Aorta (tissue), 5 donors: ENCODE data around the gene DPYSL4. TPM values are rescaled to one million over a fixed set of nuclear protein-coding genes. Genes with fewer than 3 reads are reported as not detected.

Experiments used
- ATAC-seq: fragments of 200-7000 bp; cut with Tn5 transposase; one replicate; pipeline ENCODE4 v1.9.1; 2022; ENCODE audit warnings: moderate library complexity; ENCODE audit not compliant: low FRiP score
- DNase-seq, 2 donors: peaks; one replicate each; pipeline ENCODE4 v3.0.0-alpha.2; 2020
- H3K27ac ChIP-seq, 2 donors: one replicate each; pipeline ENCODE4 v1.5.1; 2013; ENCODE audit warnings: low read length in 2 of 2, mild to moderate bottlenecking in 2 of 2, moderate library complexity in 2 of 2, control low read depth in 1 of 2, inconsistent platforms in 1 of 2, low read depth in 1 of 2
- H3K27me3 ChIP-seq, 2 donors: one replicate each; pipeline ENCODE4 v1.6.1; 2013; ENCODE audit warnings: control low read depth in 1 of 2, low read length in 1 of 2, mild to moderate bottlenecking in 1 of 2, moderate library complexity in 1 of 2; ENCODE audit not compliant: insufficient read depth in 2 of 2, control insufficient read depth in 1 of 2
- H3K36me3 ChIP-seq, 2 donors: one replicate each; pipeline ENCODE4 v1.6.1; 2013; ENCODE audit warnings: control low read depth in 1 of 2, low read length in 1 of 2, mild to moderate bottlenecking in 1 of 2; ENCODE audit not compliant: insufficient read depth in 2 of 2, control insufficient read depth in 1 of 2
- H3K4me1 ChIP-seq, 2 donors: one replicate each; pipeline ENCODE4 v1.6.1; 2013; ENCODE audit warnings: low read length in 2 of 2, control low read depth in 1 of 2, mild to moderate bottlenecking in 1 of 2, moderate library complexity in 1 of 2; ENCODE audit not compliant: insufficient read depth in 2 of 2, control insufficient read depth in 1 of 2
- H3K4me3 ChIP-seq, 2 donors: one replicate each; pipeline ENCODE4 v1.5.1; 2013; ENCODE audit warnings: low read length in 2 of 2, control low read depth in 1 of 2, mild to moderate bottlenecking in 1 of 2
- H3K9me3 ChIP-seq: one replicate; pipeline ENCODE4 v1.6.1; 2013; ENCODE audit warnings: mild to moderate bottlenecking, low read length; ENCODE audit not compliant: control insufficient read depth
- WGBS, 2 donors: extraction: QIAGEN DNeasy Blood & Tissue Kit; methylation state at CpG; one replicate each; pipeline ENCODE4 v1.1.7; 2013; 5-methylcytosine and 5-hydroxymethylcytosine counted together
- intact Hi-C, 2 donors: fragments of 100-400 bp; cut with DNase I; formaldehyde crosslinking; loops; one replicate each; pipeline versions ENCODE4 v1.14.2 to v1.15.0; 2022
- polyA plus RNA-seq, 2 donors: library from polyadenylated mRNA; stranded (reverse); fragments of 200-250 nt; gene quantifications; one replicate each; pipeline ENCODE4 v1.2.3, GENCODE V29; 2013
- total RNA-seq, 2 donors: library from RNA; stranded (reverse); fragmentation: NEBNext Ultra II Directional; extraction: Animal tissue kit (Norgen Biotek cat#: 25700); gene quantifications; one replicate each; pipeline ENCODE4 v1.2.1, GENCODE V29; 2021
- donor health status: healthy with polysubstance abuse.
- donor health status: Bipolar disorder and iron deficiency.
- donor health status: DM: no; HTN: no; CAD: no.
- donor health status: DM: no; HTN: no; CAD: no.
- donor health status: DM: yes; HTN: yes; CAD: no.

DPYSL4 gene
- total and polyA plus RNA-seq, 4 donors: 0.84 to 1.4 (median 0.95) TPM; not detected in 1

DNA sequence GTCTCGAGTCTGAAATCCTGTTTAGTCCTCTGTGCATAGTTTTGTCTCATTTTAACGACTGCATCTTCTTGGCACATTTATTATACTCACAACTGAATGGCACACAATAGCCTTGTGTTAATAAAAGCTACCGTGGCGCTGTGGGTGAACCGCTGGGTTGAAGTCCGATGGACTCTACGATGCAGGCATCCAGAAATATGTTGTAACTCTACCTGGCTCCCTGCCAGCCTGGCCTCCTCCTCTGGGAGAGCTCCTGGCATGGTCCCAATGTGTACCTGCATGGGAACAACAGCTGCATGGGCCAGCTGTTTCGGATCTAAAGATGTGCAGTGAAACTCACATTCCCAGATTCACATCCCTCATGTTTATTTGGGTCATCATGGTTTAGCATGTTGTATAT, 3.7 kb upstream of the DPYSL4 start:
- Histone ChIP-seq H3K36me3 (no peaks in the 10 kb centered on the region), H3K4me1 (no peaks in the 10 kb centered on the region), H3K27me3 (no peaks in the 10 kb centered on the region), H3K9me3 (no peaks in the 10 kb centered on the region), H3K4me3 (no peak overlapping the region), H3K27ac (no peak overlapping the region)
- intact Hi-C loops: no loop called here
- ATAC-seq (no peak), DNase-seq (peak in 1 of 2 donors; percentile 33)
- WGBS, 2 donors: 67 to 68% methylated on average over 8 of the region's 8 CpGs

DNA sequence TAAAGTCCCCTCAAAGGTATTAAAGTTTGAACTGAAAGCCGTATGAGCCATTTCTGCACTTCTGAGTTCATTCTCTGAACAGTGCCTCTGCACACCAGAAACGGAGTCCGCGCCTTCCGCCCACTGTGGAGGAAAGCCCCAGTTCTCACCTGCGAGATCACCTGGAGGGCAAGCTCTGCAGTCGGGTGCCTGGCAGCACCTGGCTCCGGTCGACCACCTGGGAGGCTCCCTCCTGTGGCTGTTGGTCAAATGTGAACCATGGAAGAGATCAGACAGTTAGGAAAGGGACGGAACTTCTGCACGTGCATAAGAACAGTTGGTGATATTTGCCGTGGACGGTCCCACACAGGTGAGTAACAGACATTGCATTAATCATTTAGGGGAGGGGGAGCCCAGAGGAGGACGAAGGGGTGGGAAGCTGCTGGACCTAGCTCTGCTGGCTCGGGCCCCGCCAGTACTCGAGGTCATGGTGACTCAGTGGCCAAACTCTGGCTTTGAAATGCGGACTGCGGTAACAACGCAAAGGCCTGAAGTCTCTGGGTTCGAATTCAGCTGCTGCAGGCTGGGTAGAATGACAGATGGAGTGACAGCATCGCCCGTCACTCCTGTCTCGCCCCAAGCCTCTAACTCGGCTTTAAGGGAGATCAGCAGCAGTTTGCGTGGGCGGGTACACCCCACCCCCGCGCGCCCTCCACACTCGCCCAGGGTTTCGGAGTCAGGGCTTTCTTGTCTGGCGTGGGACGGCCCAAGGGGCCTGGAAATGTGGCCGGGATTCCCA, 1.7 kb upstream of the DPYSL4 start:
- H3K27me3 ChIP-seq: no peaks in the 10 kb centered on the region
- H3K36me3 ChIP-seq: no peaks in the 10 kb centered on the region
- intact Hi-C loops: no loop called here
- no peak overlapping the region for H3K27ac ChIP-seq
- H3K4me3 ChIP-seq: no peak overlapping the region
- ATAC-seq (no peak), DNase-seq (peak in 1 of 2 donors; percentile 36)
- H3K9me3 ChIP-seq: no peaks in the 10 kb centered on the region
- WGBS, 2 donors: 40 to 42% methylated on average over 35 of the region's 35 CpGs
- H3K4me1 ChIP-seq: no peaks in the 10 kb centered on the region

DNA sequence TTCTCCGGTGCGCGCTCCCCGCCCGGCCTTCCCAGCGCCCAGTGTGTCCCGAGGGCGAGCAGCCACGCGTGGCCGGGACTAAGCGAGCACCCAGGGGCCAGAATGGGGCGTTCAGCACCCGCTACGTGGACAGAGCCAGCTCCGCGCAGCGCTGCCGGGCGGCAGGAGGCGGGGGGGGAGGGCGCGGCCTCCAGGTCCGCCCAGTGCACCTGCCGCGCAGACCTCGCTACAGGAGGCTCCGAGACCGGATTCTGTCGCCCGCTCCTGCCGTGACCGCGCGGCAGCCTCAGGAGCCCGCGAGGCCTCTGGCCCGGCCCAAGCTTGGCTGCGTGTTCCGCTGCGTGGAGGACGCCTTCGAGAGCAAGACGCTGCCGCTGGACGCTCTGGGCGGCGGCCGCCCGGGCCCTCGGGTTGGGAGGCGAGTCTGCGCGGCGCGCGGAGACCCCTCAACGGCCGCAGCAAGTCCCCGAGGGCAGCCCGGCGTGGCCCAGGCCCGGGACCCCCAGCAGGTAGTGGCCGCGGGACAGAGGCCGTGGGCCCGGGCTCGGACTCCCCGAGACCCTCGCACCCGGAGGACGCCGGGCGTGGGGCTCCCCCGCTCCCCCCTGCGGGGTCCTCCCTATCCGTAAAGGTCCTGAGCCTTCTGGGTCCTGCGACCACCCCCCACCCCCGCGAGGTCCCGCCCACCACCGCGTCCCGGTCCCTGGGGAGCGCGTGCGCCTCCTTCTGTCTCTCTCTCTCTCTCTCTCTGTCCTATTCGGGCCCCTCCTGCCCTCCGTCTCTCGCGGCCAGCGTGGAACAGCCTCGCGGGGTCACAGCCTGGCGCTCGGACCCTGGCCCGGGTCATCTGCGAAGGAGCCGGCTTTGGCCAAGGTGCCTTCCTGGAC, 904 bp upstream of the DPYSL4 start:
- Histone ChIP-seq H3K9me3 (no peaks in the 10 kb centered on the region), H3K4me1 (no peaks in the 10 kb centered on the region), H3K27ac (no peak overlapping the region), H3K36me3 (no peaks in the 10 kb centered on the region), H3K4me3 (peak overlapping the region in 1 of 2 donors; percentile 42), H3K27me3 (no peaks in the 10 kb centered on the region)
- ATAC-seq (peak; percentile 69), DNase-seq (no peak)
- intact Hi-C loops: no loop called here
- WGBS, 2 donors: 3 to 4% methylated on average over 75 to 99 of the region's 99 CpGs

GRCh38 chr10:132187430-132188138, 836 bp downstream of the DPYSL4 start:
- intact Hi-C loops: no loop called here
- WGBS, 2 donors: 0 to 1% methylated on average over 53 to 58 of the region's 58 CpGs
- ATAC-seq (no peak), DNase-seq (no peak)
- H3K9me3 ChIP-seq: no peaks in the 10 kb centered on the region
- no peaks in the 10 kb centered on the region for H3K27me3 ChIP-seq
- H3K4me3 ChIP-seq: peak overlapping the region in 1 of 2 donors; percentile 48
- H3K27ac ChIP-seq: no peak overlapping the region
- H3K4me1 ChIP-seq: no peaks in the 10 kb centered on the region
- H3K36me3 ChIP-seq: no peaks in the 10 kb centered on the region

DNA sequence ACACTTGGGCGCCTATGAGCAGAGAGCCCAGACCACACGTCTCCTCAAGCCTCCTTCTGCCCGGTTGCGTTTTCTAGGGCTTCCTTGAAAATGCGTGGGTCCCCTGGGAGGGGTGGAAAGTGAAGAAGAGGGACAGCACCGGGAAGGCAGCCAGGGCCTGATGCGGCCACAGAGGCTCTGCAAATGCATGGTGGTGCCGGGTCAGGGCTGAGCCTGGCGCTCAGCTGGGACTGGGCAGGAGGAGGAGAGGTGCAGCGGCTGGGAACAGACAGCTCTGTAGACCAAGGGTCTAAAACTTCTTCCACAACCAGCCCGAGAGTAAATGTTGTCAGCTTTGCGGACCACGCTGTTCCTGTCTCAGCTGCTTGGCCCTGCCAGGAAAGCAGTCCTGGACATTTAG, 1.6 kb downstream of the DPYSL4 start:
- H3K9me3 ChIP-seq: no peaks in the 10 kb centered on the region
- no peak overlapping the region for H3K4me3 ChIP-seq
- H3K36me3 ChIP-seq: no peaks in the 10 kb centered on the region
- intact Hi-C loops: no loop called here
- ATAC-seq: no peak
- no peaks in the 10 kb centered on the region for H3K4me1 ChIP-seq
- no peak overlapping the region for H3K27ac ChIP-seq
- H3K27me3 ChIP-seq: no peaks in the 10 kb centered on the region
- DNase-seq: no peak
- WGBS, 2 donors: 32 to 38% methylated on average over 13 of the region's 13 CpGs

GRCh38 chr10:132189016-132189415, 2.3 kb downstream of the DPYSL4 start:
- no peak for DNase-seq
- no peaks in the 10 kb centered on the region for H3K36me3 ChIP-seq
- H3K9me3 ChIP-seq: no peaks in the 10 kb centered on the region
- ATAC-seq: no peak
- H3K27ac ChIP-seq: no peak overlapping the region
- 86 to 93% methylated on average over 16 of the region's 16 CpGs for WGBS, 2 donors
- H3K27me3 ChIP-seq: no peaks in the 10 kb centered on the region
- intact Hi-C loops: no loop called here
- no peak overlapping the region for H3K4me3 ChIP-seq
- no peaks in the 10 kb centered on the region for H3K4me1 ChIP-seq

GRCh38 chr10:132189810-132190422, 3.2 kb downstream of the DPYSL4 start:
- Histone ChIP-seq H3K27me3 (no peaks in the 10 kb centered on the region), H3K4me1 (no peaks in the 10 kb centered on the region), H3K27ac (no peak overlapping the region), H3K4me3 (no peak overlapping the region), H3K36me3 (no peaks in the 10 kb centered on the region), H3K9me3 (no peaks in the 10 kb centered on the region)
- DNase-seq (no peak), ATAC-seq (no peak)
- 85 to 87% methylated on average over 17 of the region's 17 CpGs for WGBS, 2 donors
- intact Hi-C loops: no loop called here
